SK-N-SH treated with all-trans-retinoic acid at 6 μM for 48 hours (cell line): ENCODE data around the gene AKAP5.

Source experiments
- ARNTL ChIP-seq: fragments of 450-650 bp; formaldehyde crosslinking; IDR thresholded peaks from 2 replicates; pipeline ENCODE4 v1.5.0; 2020; ENCODE audit warnings: low read depth, mild to moderate bottlenecking, moderate library complexity, borderline replicate concordance
- ISL1 ChIP-seq: fragments of 250-450 bp; sonication (Bioruptor Pico); IDR thresholded peaks from 2 replicates; pipeline ENCODE4 v2.1.2; 2022; ENCODE audit warnings: mild to moderate bottlenecking, moderate library complexity
- PPARA ChIP-seq: fragments of 250-450 bp; sonication (Bioruptor Pico); IDR thresholded peaks from 2 replicates; pipeline ENCODE4 v1.5.0; 2020; ENCODE audit warnings: mild to moderate bottlenecking, borderline replicate concordance
- RARB ChIP-seq: fragments of 250-450 bp; sonication (Bioruptor Pico); IDR thresholded peaks from 2 replicates; pipeline ENCODE4 v1.8.0; 2021; ENCODE audit warnings: mild to moderate bottlenecking, moderate library complexity
- SNAI2 ChIP-seq: fragments of 250-450 bp; sonication (Bioruptor Pico); IDR thresholded peaks from 2 replicates; pipeline ENCODE4 v1.5.0; 2020; ENCODE audit warnings: mild to moderate bottlenecking, moderate library complexity

- TF ChIP-seq PPARA (CRISPR knock-in tag) (no peak), SNAI2 (CRISPR knock-in tag) (no peak), RARB (CRISPR knock-in tag) (no peak), ARNTL (CRISPR knock-in tag) (no peak), ISL1 (CRISPR knock-in tag) (no peak)
These were observed 31.5 kb downstream of the AKAP5 start for GRCh38 chr14:64496764-64497163.
